Measurements from ENCODE around the gene FAM167B. TPM values are rescaled to one million over a fixed set of nuclear protein-coding genes. Genes with fewer than 3 reads are reported as not detected.

The FAM167B gene
- total RNA-seq, 2 experiments from 2014 or later = 1.6 to 1.8 TPM

GRCh38 chr1:32198237-32199042, 48.6 kb upstream of the FAM167B start:
- intact Hi-C loops (cut with micrococcal nuclease; ENCODE audit: unreplicated experiment) = no loop called here
- Histone ChIP-seq H3K4me3 (ENCODE audit: low read depth, low read length, poor library complexity, severe bottlenecking) (no peak overlapping the region), H3K79me2 (ENCODE audit: insufficient read depth, low read depth, low read length) (no peaks in the 10 kb centered on the region), H4K20me1 (ENCODE audit: insufficient read depth, low read length) (no peaks in the 10 kb centered on the region), H3K36me3 (ENCODE audit: insufficient read depth, low read length) (peaks cover 59% of the 10 kb centered on the region), H3K9me2 (ENCODE audit: insufficient read depth, low read length) (no peaks in the 10 kb centered on the region), H3K4me1 (ENCODE audit: insufficient read depth, low read length, poor library complexity, severe bottlenecking) (peaks cover 39% of the 10 kb centered on the region), H3K27ac (ENCODE audit: low read depth, low read length, poor library complexity, severe bottlenecking) (no peak overlapping the region), H3K4me2 (ENCODE audit: low read length) (peak overlapping the region; percentile 80; the same call in 1 of the 2 replicates), H3K9me3 (ENCODE audit: low read length) (no peaks in the 10 kb centered on the region), H2AFZ (ENCODE audit: low read length) (no peak overlapping the region)
- TF ChIP-seq CTCF (conservative IDR thresholded peaks at IDR 0.05; ENCODE audit: low read length) (no peak), EZH2phosphoT487 (IDR thresholded peaks at IDR 0.05; ENCODE audit: borderline replicate concordance, low read depth, low read length) (no peak)
- CTCF ChIA-PET (ENCODE audit: unreplicated experiment) = no interaction called here
- no TSS peak for BruUV-seq (replicated peaks)
- no peak for DNase-seq (ENCODE audit: low spot score)
- POLR2A ChIA-PET = interaction anchor here (0.5 to 0.6 kb wide), 2 partner anchors 28 to 1032 kb away, joined by 3 to 4 read pairs; no protein-coding TSS in a partner anchor

- H3K36me3 ChIP-seq (ENCODE audit: insufficient read depth, low read length) = peaks cover 52% of the 10 kb centered on the region
- no peak overlapping the region for H2AFZ ChIP-seq (ENCODE audit: low read length)
- DNase-seq (ENCODE audit: low spot score) = no peak
- POLR2A ChIA-PET = no interaction called here
- CTCF ChIA-PET (ENCODE audit: unreplicated experiment) = no interaction called here
- TF ChIP-seq CTCF (conservative IDR thresholded peaks at IDR 0.05; ENCODE audit: low read length) (no peak), EZH2phosphoT487 (IDR thresholded peaks at IDR 0.05; ENCODE audit: borderline replicate concordance, low read depth, low read length) (no peak)
- H3K27ac ChIP-seq (ENCODE audit: low read depth, low read length, poor library complexity, severe bottlenecking) = peak overlapping the region; percentile 56
- no peaks in the 10 kb centered on the region for H3K79me2 ChIP-seq (ENCODE audit: insufficient read depth, low read depth, low read length)
- H3K4me2 ChIP-seq (ENCODE audit: low read length) = peak overlapping the region; percentile 80; the same call in 1 of the 2 replicates
- intact Hi-C loops (cut with micrococcal nuclease; ENCODE audit: unreplicated experiment) = no loop called here
- no peaks in the 10 kb centered on the region for H3K9me3 ChIP-seq (ENCODE audit: low read length)
- no peaks in the 10 kb centered on the region for H3K9me2 ChIP-seq (ENCODE audit: insufficient read depth, low read length)
- H3K4me3 ChIP-seq (ENCODE audit: low read depth, low read length, poor library complexity, severe bottlenecking) = no peak overlapping the region
- H4K20me1 ChIP-seq (ENCODE audit: insufficient read depth, low read length) = no peaks in the 10 kb centered on the region
- H3K4me1 ChIP-seq (ENCODE audit: insufficient read depth, low read length, poor library complexity, severe bottlenecking) = peaks cover 39% of the 10 kb centered on the region
- no TSS peak for BruUV-seq (replicated peaks)
These were observed 47.8 kb upstream of the FAM167B start for GRCh38 chr1:32199043-32199716.

GRCh38 chr1:32199717-32200072, 47.3 kb upstream of the FAM167B start:
- CTCF ChIA-PET (ENCODE audit: unreplicated experiment) = no interaction called here
- Histone ChIP-seq H4K20me1 (ENCODE audit: insufficient read depth, low read length) (no peaks in the 10 kb centered on the region), H3K9me2 (ENCODE audit: insufficient read depth, low read length) (no peaks in the 10 kb centered on the region), H3K4me2 (ENCODE audit: low read length) (peak overlapping the region; percentile 80), H3K4me3 (ENCODE audit: low read depth, low read length, poor library complexity, severe bottlenecking) (peak overlapping the region; percentile 73), H3K79me2 (ENCODE audit: insufficient read depth, low read depth, low read length) (no peaks in the 10 kb centered on the region), H3K27ac (ENCODE audit: low read depth, low read length, poor library complexity, severe bottlenecking) (peak overlapping the region; percentile 56), H3K4me1 (ENCODE audit: insufficient read depth, low read length, poor library complexity, severe bottlenecking) (peaks cover 39% of the 10 kb centered on the region), H3K9me3 (ENCODE audit: low read length) (no peaks in the 10 kb centered on the region), H2AFZ (ENCODE audit: low read length) (no peak overlapping the region), H3K36me3 (ENCODE audit: insufficient read depth, low read length) (peaks cover 46% of the 10 kb centered on the region)
- TF ChIP-seq EZH2phosphoT487 (IDR thresholded peaks at IDR 0.05; ENCODE audit: borderline replicate concordance, low read depth, low read length) (no peak), CTCF (conservative IDR thresholded peaks at IDR 0.05; ENCODE audit: low read length) (no peak)
- POLR2A ChIA-PET = interaction anchor here (0.6 kb wide), 1 partner anchor 261 kb away, joined by 3 read pairs; no protein-coding TSS in a partner anchor
- intact Hi-C loops (cut with micrococcal nuclease; ENCODE audit: unreplicated experiment) = no loop called here
- no peak for DNase-seq (ENCODE audit: low spot score)
- no TSS peak for BruUV-seq (replicated peaks)
